Smooth muscle cell (in vitro differentiated cells): ENCODE data around the gene THAP10. TPM values are rescaled to one million over a fixed set of nuclear protein-coding genes. Genes with fewer than 3 reads are reported as not detected.
A peak's percentile ranks its signal among the peaks of the same experiment; 100 is the strongest.

Experiments used
- DNase-seq: peaks from one replicate; lab custom pipeline; 2025; ENCODE audit not compliant: unreplicated experiment; lab: John Stamatoyannopoulos, UW
- H2AFZ ChIP-seq: fragments of 200-600 bp; sonication (generic); 2 replicates; pipeline ENCODE4 v1.6.0; 2016; ENCODE audit warnings: antibody characterized with exemption, low read depth, mild to moderate bottlenecking
- H3F3A ChIP-seq: fragments of 200-600 bp; sonication (generic); 2 replicates; pipeline ENCODE4 v1.6.0; 2017; ENCODE audit warnings: antibody characterized with exemption, low read depth
- H3K27ac ChIP-seq: fragments of 200-600 bp; sonication (generic); 2 replicates; pipeline ENCODE4 v1.5.1; 2016; ENCODE audit warnings: low read depth, mild to moderate bottlenecking
- H3K27me3 ChIP-seq: fragments of 200-600 bp; sonication (generic); 2 replicates; pipeline ENCODE4 v1.6.1; 2016; ENCODE audit warnings: low read depth, mild to moderate bottlenecking
- H3K36me3 ChIP-seq: fragments of 200-600 bp; sonication (generic); 2 replicates; pipeline ENCODE4 v1.5.1; 2016; ENCODE audit warnings: low read depth
- H3K4me1 ChIP-seq: fragments of 200-600 bp; sonication (generic); 2 replicates; pipeline ENCODE4 v1.5.1; 2016; ENCODE audit warnings: low read depth
- H3K4me2 ChIP-seq: fragments of 200-600 bp; sonication (generic); 2 replicates; pipeline ENCODE4 v1.6.0; 2016; ENCODE audit warnings: mild to moderate bottlenecking
- H3K4me3 ChIP-seq: fragments of 200-600 bp; sonication (generic); 2 replicates; pipeline ENCODE4 v1.5.1; 2016; ENCODE audit warnings: mild to moderate bottlenecking
- H3K79me2 ChIP-seq: fragments of 200-600 bp; sonication (generic); 2 replicates; pipeline ENCODE4 v1.6.0; 2016; ENCODE audit warnings: low read depth, mild to moderate bottlenecking
- H3K9ac ChIP-seq: fragments of 200-600 bp; sonication (generic); 2 replicates; pipeline ENCODE4 v1.6.0; 2016; ENCODE audit warnings: low read depth
- H3K9me3 ChIP-seq: fragments of 200-600 bp; sonication (generic); replicated peaks from 2 replicates; pipeline ENCODE4 v1.5.1; 2016; ENCODE audit warnings: low read depth
- H4K20me1 ChIP-seq: fragments of 200-600 bp; sonication (generic); 2 replicates; pipeline ENCODE4 v1.6.0; 2016; ENCODE audit warnings: low read depth
- WGBS: methylation state at CpG from one replicate; pipeline ENCODE4 v1.1.7; 2016; ENCODE audit warnings: low lambda C conversion rate; 5-methylcytosine and 5-hydroxymethylcytosine counted together
- polyA plus RNA-seq: library from polyadenylated mRNA; unstranded; fragments of >200 nt; fragmentation: Nextera tagmentation; extraction: Ambion mirVana; gene quantifications from 2 replicates; pipeline ENCODE4 v1.2.1, GENCODE V29; 2016
- total RNA-seq: library from RNA; depleted of rRNA; stranded (reverse); fragments of >200 nt; gene quantifications from 2 replicates; pipeline ENCODE4 v1.2.3, GENCODE V29; 2014
- TF ChIP-seq, protein P1 (sequence below): fragments of 200-600 bp; sonication (generic); IDR thresholded peaks from 2 replicates; pipeline ENCODE4 v1.5.1; 2017; ENCODE audit warnings: borderline replicate concordance, mild to moderate bottlenecking, antibody characterized with exemption; ENCODE audit not compliant: insufficient read depth, poor library complexity, severe bottlenecking

Gene THAP10
- total and polyA plus RNA-seq, 2 experiments from 2014 or later = 2.0 to 2.1 TPM

DNA sequence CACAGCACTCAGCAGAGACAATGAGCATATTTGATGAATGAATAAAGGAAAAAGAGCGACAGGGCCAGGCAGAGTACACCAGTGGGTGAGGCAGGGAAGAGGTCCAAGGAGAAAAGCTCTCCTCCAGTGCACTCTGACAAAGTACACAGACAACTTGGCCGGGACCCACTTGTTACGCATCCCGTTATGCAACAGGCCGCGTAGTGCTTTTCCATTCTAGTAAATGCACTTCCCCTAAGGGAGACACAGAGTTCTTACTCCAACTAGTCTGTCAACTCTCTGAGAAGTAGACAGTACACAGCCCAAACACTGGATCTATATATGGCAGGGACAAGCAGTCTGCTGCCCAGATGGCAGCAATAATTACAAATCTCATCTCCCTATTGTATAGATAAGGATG lies 56.8 kb downstream of the THAP10 start:
- Histone ChIP-seq H3K27ac (no peak overlapping the region), H3K9me3 (no peaks in the 10 kb centered on the region), H2AFZ (no peak overlapping the region), H3K27me3 (no peaks in the 10 kb centered on the region), H4K20me1 (peaks cover 7% of the 10 kb centered on the region), H3K4me3 (no peak overlapping the region), H3K36me3 (no peaks in the 10 kb centered on the region), H3F3A (peaks cover under 1% of the 10 kb centered on the region), H3K9ac (no peak overlapping the region), H3K79me2 (peaks cover 10% of the 10 kb centered on the region), H3K4me2 (no peak overlapping the region), H3K4me1 (peaks cover 8% of the 10 kb centered on the region)
- WGBS = 96% methylated on average over 6 of the region's 6 CpGs
- DNase-seq = no peak
- TF ChIP-seq, protein P1, sequence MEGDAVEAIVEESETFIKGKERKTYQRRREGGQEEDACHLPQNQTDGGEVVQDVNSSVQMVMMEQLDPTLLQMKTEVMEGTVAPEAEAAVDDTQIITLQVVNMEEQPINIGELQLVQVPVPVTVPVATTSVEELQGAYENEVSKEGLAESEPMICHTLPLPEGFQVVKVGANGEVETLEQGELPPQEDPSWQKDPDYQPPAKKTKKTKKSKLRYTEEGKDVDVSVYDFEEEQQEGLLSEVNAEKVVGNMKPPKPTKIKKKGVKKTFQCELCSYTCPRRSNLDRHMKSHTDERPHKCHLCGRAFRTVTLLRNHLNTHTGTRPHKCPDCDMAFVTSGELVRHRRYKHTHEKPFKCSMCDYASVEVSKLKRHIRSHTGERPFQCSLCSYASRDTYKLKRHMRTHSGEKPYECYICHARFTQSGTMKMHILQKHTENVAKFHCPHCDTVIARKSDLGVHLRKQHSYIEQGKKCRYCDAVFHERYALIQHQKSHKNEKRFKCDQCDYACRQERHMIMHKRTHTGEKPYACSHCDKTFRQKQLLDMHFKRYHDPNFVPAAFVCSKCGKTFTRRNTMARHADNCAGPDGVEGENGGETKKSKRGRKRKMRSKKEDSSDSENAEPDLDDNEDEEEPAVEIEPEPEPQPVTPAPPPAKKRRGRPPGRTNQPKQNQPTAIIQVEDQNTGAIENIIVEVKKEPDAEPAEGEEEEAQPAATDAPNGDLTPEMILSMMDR = no peak

DNA sequence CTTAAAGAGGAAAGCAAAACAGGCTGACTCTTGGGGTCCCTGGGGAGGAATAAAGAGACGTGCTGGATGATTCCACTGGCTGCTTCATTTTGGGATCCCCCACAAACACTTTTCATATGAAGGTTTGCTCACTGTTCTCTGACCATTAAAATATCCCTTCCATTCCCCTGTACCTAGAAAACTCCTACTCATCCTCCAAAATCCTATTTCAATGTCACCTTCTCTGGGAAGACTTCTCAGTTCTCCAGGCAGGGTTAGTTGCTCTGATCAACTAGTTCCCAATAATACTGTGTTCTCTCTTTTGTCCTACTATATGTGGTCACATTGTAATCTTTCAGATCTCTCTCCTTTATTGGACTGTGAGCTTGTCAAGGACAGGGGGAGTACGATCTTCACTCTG lies 57.2 kb downstream of the THAP10 start:
- Histone ChIP-seq H3K79me2 (peaks cover 7% of the 10 kb centered on the region), H4K20me1 (peaks cover 7% of the 10 kb centered on the region), H3K4me1 (peaks cover 8% of the 10 kb centered on the region), H3K4me3 (no peak overlapping the region), H3K27ac (no peak overlapping the region), H3K4me2 (no peak overlapping the region), H3K27me3 (no peaks in the 10 kb centered on the region), H3K9me3 (no peaks in the 10 kb centered on the region), H3K36me3 (no peaks in the 10 kb centered on the region), H3F3A (peaks cover 3% of the 10 kb centered on the region), H3K9ac (no peak overlapping the region), H2AFZ (no peak overlapping the region)
- 96% methylated on average over 2 of the region's 2 CpGs for WGBS
- TF ChIP-seq, protein P1 = no peak
- DNase-seq = no peak

DNA sequence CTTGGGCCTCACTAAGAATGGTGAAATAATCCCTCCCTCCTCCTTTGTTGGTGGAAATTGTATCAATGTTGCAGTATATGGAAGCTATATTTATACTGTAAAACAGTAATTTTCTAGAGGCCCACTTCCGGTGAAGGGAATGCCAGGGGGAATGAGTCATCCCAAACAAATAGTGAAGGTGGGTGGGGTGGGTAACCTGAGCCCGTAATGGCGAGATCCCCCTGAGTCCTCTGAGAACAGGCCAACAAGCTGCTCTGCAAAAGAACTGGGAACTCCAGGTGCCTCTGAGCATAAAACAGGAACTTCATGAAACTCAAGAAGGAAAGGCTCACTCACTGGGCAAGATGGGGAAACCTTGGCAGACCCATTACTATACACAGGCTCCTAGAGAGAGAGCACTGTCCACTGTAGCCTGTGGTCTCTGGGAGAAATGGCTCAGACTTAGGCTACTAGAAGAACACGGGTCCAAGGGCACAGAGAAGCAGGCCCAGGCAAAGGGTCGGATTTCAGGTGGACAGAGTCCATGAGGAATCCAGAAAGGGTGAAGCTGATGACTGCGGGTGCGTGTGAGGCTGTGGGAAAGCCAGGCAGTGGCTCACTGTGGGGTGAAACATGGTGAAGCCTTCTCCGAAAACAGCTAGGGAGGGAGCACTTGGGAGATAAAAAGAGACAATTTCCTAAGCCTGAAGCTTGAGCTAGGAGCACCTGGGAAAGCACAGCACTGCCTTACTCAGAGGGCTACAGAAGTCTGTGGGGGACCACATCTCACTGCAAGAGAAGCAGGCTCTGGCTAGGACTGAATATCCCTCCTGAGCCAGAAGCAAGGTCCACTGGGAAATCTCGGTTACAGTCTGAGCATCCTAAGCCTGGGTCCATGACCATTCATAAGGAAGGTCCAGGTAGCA lies 58.1 kb downstream of the THAP10 start:
- no peak overlapping the region for H3K4me3 ChIP-seq
- H3K27ac ChIP-seq = peak overlapping the region; percentile 54
- H3K4me2 ChIP-seq = peak overlapping the region; percentile 64
- no peak overlapping the region for H2AFZ ChIP-seq
- H3K9ac ChIP-seq = peak overlapping the region; percentile 23
- H3K27me3 ChIP-seq = no peaks in the 10 kb centered on the region
- 66% methylated on average over 9 of the region's 9 CpGs for WGBS
- H3K9me3 ChIP-seq = no peaks in the 10 kb centered on the region
- H3K79me2 ChIP-seq = peaks cover 7% of the 10 kb centered on the region
- no peak for DNase-seq
- TF ChIP-seq, protein P1 = no peak
- H4K20me1 ChIP-seq = peaks cover 7% of the 10 kb centered on the region
- H3K4me1 ChIP-seq = peaks cover 8% of the 10 kb centered on the region
- no peaks in the 10 kb centered on the region for H3K36me3 ChIP-seq
- peaks cover 3% of the 10 kb centered on the region for H3F3A ChIP-seq
